Measurements from ENCODE around the gene SCN4A. TPM values are rescaled to one million over a fixed set of nuclear protein-coding genes. Genes with fewer than 3 reads are reported as not detected.

The SCN4A gene
- total RNA-seq, 1 experiment from 2014 or later = not detected

DNA sequence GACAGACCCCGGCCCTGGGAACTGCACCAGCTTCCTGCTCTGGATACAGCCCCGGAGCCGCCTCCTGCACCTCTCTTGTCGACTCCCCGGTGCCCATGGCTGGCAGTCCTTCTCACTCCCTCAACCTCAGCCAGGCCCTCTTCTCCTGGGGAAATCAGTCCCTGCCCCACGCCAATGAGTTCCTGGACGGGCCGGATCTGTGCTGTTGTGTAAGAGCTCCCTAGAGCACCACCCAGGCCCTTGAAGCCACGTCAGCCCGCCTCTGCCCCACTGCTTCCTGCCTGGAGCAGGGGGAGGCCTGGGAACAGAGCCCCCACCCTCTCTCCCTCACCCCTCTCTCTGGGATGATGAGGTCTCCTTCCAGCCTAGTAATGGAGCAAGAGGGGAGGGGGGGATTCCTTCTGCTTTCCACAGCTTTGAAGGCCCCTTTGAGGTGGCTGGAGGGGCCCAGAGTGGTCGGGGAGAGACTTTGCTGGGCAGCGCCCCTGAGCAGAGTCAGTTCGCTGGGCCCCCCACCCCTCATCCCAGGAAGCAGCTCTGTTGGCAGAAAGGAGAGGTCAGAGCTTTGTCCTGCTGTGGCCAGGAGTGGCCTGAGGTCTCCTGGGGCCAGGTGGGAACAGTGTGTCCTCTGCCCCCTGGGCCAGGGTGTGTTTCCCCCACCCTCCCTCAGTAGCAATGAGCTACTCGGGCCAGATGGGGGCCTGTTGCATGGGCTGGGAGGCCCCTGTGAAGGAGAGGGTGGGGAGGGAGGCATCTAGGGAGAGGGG, 29.2 kb upstream of the SCN4A start:
- no peaks in the 10 kb centered on the region for H3K9me3 ChIP-seq (ENCODE audit: low read length)
- no peaks in the 10 kb centered on the region for H3K36me3 ChIP-seq (ENCODE audit: low read depth, low read length)
- H3K9me2 ChIP-seq (replicated peaks; ENCODE audit: low read length) = no peaks in the 10 kb centered on the region
- DNase-seq (no peak), ATAC-seq (no peak)
- POLR2A ChIA-PET (ENCODE audit: unreplicated experiment) = no interaction called here
- no peaks in the 10 kb centered on the region for H4K20me1 ChIP-seq (ENCODE audit: low read length)
- no peaks in the 10 kb centered on the region for H3F3A ChIP-seq (ENCODE audit: low read length, unreplicated experiment)
- no peak overlapping the region for H3K9ac ChIP-seq (ENCODE audit: low read length)
- H3K27me3 ChIP-seq (ENCODE audit: low read length) = no peaks in the 10 kb centered on the region
- H3K4me2 ChIP-seq (ENCODE audit: low read length) = no peak overlapping the region
- BruUV-seq (replicated peaks) = no TSS peak
- intact Hi-C loops (cut with micrococcal nuclease) = no loop called here
- no peaks in the 10 kb centered on the region for H3K79me2 ChIP-seq (ENCODE audit: low read length)
- no peak for TF ChIP-seq EZH2 (IDR thresholded peaks at IDR 0.05; ENCODE audit: low read length, unreplicated experiment)
- TF ChIP-seq, protein P1, sequence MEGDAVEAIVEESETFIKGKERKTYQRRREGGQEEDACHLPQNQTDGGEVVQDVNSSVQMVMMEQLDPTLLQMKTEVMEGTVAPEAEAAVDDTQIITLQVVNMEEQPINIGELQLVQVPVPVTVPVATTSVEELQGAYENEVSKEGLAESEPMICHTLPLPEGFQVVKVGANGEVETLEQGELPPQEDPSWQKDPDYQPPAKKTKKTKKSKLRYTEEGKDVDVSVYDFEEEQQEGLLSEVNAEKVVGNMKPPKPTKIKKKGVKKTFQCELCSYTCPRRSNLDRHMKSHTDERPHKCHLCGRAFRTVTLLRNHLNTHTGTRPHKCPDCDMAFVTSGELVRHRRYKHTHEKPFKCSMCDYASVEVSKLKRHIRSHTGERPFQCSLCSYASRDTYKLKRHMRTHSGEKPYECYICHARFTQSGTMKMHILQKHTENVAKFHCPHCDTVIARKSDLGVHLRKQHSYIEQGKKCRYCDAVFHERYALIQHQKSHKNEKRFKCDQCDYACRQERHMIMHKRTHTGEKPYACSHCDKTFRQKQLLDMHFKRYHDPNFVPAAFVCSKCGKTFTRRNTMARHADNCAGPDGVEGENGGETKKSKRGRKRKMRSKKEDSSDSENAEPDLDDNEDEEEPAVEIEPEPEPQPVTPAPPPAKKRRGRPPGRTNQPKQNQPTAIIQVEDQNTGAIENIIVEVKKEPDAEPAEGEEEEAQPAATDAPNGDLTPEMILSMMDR (conservative IDR thresholded peaks at IDR 0.05; ENCODE audit: low read depth, low read length) = no peak
- CTCF ChIA-PET = no interaction called here
- H3K4me1 ChIP-seq (ENCODE audit: insufficient read depth, low read length) = peaks cover 22% of the 10 kb centered on the region
- H3K4me3 ChIP-seq (ENCODE audit: low read length) = no peak overlapping the region
- no peak overlapping the region for H3K27ac ChIP-seq (ENCODE audit: low read length)
- H2AFZ ChIP-seq (ENCODE audit: low read length) = no peak overlapping the region

DNA sequence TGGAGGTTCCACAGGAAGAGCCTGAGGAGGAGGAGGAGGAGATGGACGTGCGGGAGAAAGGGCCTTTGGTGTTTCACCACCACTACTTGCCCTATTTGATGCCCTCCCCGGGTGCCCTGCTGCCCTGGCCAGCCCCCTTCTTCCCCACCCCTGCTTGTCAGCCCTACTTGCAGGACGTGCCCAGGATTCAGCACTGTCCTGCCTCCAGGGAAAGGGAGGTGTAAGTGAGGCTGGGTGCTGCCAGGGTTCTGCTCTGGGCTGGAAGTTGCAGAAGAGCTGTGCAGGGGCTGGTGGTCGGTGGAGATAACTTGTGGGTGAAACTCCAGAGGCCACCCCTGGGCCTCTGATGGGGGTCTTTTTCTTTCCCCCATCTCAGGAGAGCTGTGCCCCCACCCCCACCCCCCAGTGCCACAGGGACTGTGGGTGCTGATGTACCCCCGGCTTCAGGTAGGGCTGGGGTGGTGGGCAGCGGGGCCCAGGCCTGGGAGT, 28.4 kb upstream of the SCN4A start:
- ATAC-seq (no peak), DNase-seq (no peak)
- H3F3A ChIP-seq (ENCODE audit: low read length, unreplicated experiment) = no peaks in the 10 kb centered on the region
- intact Hi-C loops (cut with micrococcal nuclease) = no loop called here
- BruUV-seq (replicated peaks) = no TSS peak
- H3K9me2 ChIP-seq (replicated peaks; ENCODE audit: low read length) = no peaks in the 10 kb centered on the region
- H2AFZ ChIP-seq (ENCODE audit: low read length) = no peak overlapping the region
- H4K20me1 ChIP-seq (ENCODE audit: low read length) = no peaks in the 10 kb centered on the region
- no peaks in the 10 kb centered on the region for H3K79me2 ChIP-seq (ENCODE audit: low read length)
- H3K4me2 ChIP-seq (ENCODE audit: low read length) = no peak overlapping the region
- H3K36me3 ChIP-seq (ENCODE audit: low read depth, low read length) = no peaks in the 10 kb centered on the region
- H3K27ac ChIP-seq (ENCODE audit: low read length) = no peak overlapping the region
- H3K27me3 ChIP-seq (ENCODE audit: low read length) = no peaks in the 10 kb centered on the region
- ChIA-PET POLR2A (ENCODE audit: unreplicated experiment) (no interaction called here), CTCF (no interaction called here)
- no peaks in the 10 kb centered on the region for H3K9me3 ChIP-seq (ENCODE audit: low read length)
- TF ChIP-seq EZH2phosphoT487 (IDR thresholded peaks at IDR 0.05; ENCODE audit: borderline replicate concordance, low read length) (no peak), EZH2 (IDR thresholded peaks at IDR 0.05; ENCODE audit: low read length, unreplicated experiment) (no peak)
- TF ChIP-seq, protein P1 (conservative IDR thresholded peaks at IDR 0.05; ENCODE audit: low read depth, low read length) = no peak
- no peak overlapping the region for H3K9ac ChIP-seq (ENCODE audit: low read length)
- H3K4me3 ChIP-seq (ENCODE audit: low read length) = no peak overlapping the region
- H3K4me1 ChIP-seq (ENCODE audit: insufficient read depth, low read length) = peaks cover 14% of the 10 kb centered on the region

Measured in PC-3 (cell line).